K562 (cell line): ENCODE data around the gene LAPTM5.

Experiments used
- ETV6 ChIP-seq, 3 experiments: fragments of 150-350 bp in 1 of 3; sonication (generic) in 1 of 3; formaldehyde crosslinking in 1 of 3; IDR thresholded peaks; 2 replicates each; pipeline versions ENCODE4 v1.6.1 to v1.8.0; 2014 to 2022; ENCODE audit warnings: borderline replicate concordance in 2 of 3, low read depth in 2 of 3, antibody characterized with exemption in 1 of 3, low read length in 1 of 3, mild to moderate bottlenecking in 1 of 3, missing genetic modification reagents in 1 of 3
- NRF1 ChIP-seq, 2 experiments: fragments of 450-650 bp; IDR thresholded peaks in 1 of 2; conservative IDR thresholded peaks in 1 of 2; 2 replicates each; pipeline ENCODE4 v1.6.1; 2014; ENCODE audit warnings: mild to moderate bottlenecking in 2 of 2
- PURB ChIP-seq: sonication (generic); formaldehyde crosslinking; IDR thresholded peaks from 2 replicates; pipeline ENCODE4 v1.9.0; 2021; ENCODE audit warnings: low read depth, mild to moderate bottlenecking, missing genetic modification reagents

- TF ChIP-seq NRF1 (conservative IDR thresholded peaks at IDR 0.05 in 1 of 2, IDR thresholded peaks at IDR 0.05 in 1 of 2) (no peak), ETV6 (IDR thresholded peaks at IDR 0.05; ENCODE audit: borderline replicate concordance in 1 of 2, low read depth in 2 of 2, low read length in 1 of 2) (no peak), ETV6 (CRISPR knock-in tag; IDR thresholded peaks at IDR 0.05; ENCODE audit: borderline replicate concordance) (no peak), PURB (CRISPR knock-in tag) (no peak)
These were observed 2.2 kb upstream of the LAPTM5 start for GRCh38 chr1:30759718-30760281.
